HG02943 (cell line): ENCODE results near the gene CENPB.

Source experiments
- ATAC-seq: cut with Tn5 transposase; IDR thresholded peaks from one replicate; pipeline ENCODE4 v1.9.1; 2021; ENCODE audit warnings: mild to moderate bottlenecking, low read depth, moderate library complexity; ENCODE audit not compliant: unreplicated experiment

CENPB gene

DNA sequence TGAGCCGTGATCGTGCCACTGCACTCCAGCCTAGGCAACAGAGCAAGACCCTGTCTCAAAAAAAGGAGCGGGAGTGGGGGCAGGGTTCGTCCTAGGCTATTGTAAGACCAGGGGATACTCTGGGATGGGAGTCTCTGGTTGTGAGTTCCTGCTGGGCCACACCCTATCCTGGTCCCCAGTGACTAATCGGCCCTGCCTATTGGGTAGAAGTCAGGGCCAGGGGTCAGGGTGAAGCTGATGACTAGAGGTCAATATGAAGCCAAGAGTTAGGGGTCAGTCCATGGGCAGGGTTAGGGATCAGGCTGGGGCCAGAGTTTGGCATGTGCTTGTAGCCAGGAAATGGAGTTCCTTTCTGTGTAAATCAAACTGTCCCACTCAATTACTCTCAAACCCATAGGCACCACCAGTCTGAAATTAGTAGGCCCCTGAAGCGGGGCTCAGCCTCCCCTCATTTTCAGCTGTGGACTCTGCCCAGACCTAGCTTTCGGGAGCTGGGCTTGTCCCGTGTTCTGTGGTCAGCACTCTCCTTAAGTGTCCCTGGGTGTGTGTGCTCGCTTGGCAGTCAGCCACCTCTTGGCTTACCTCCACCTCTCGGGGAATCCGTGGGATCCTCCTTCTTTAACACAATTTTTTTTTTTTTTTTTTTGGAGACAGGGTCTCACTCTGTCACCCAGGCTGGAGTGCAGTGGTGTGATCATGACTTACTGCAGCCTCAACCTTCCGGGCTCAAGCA lies 52.3 kb downstream of the CENPB start:
- ATAC-seq: no peak
